ENCODE data around the gene ASIC1.

ASIC1 gene

GRCh38 chr12:50085615-50086072 lies 28.2 kb downstream of the ASIC1 start:
- DNase-seq = no peak

- no peak for DNase-seq
Observed at GRCh38 chr12:50086148-50086547, 28.8 kb downstream of the ASIC1 start.

GRCh38 chr12:50087151-50087550 lies 29.8 kb downstream of the ASIC1 start:
- no peak for DNase-seq

- DNase-seq = no peak
Observed at GRCh38 chr12:50087995-50088394, 30.6 kb downstream of the ASIC1 start.

GRCh38 chr12:50088577-50089335 lies 31.4 kb downstream of the ASIC1 start:
- peak; percentile 53 for DNase-seq

- DNase-seq = no peak
Observed at GRCh38 chr12:50089730-50090129, 32.3 kb downstream of the ASIC1 start.

GRCh38 chr12:50090391-50090790 lies 33.0 kb downstream of the ASIC1 start:
- no peak for DNase-seq

GRCh38 chr12:50097952-50098351 lies 40.6 kb downstream of the ASIC1 start:
- no peak for DNase-seq

- no peak for DNase-seq
Observed at GRCh38 chr12:50099302-50100008, 42.1 kb downstream of the ASIC1 start.

GRCh38 chr12:50100561-50100960 lies 43.2 kb downstream of the ASIC1 start:
- DNase-seq = no peak

GRCh38 chr12:50101663-50102062 lies 44.3 kb downstream of the ASIC1 start:
- peak; percentile 14 for DNase-seq

GRCh38 chr12:50102131-50102531 lies 44.7 kb downstream of the ASIC1 start:
- DNase-seq = no peak

GRCh38 chr12:50102646-50103309 lies 45.4 kb downstream of the ASIC1 start:
- DNase-seq = no peak

GRCh38 chr12:50103351-50103750 lies 46.0 kb downstream of the ASIC1 start:
- no peak for DNase-seq

GRCh38 chr12:50103767-50104321 lies 46.4 kb downstream of the ASIC1 start, which contains the start of gene GPD1:
Gene GPD1, plus strand, starts transcription at chr12:50104008. Its CDS starts 43 bp downstream, at chr12:50104051.
- DNase-seq = peak; percentile 83

- DNase-seq = no peak
Observed at GRCh38 chr12:50104417-50105366, 47.3 kb downstream of the ASIC1 start.

GRCh38 chr12:50105913-50106450 lies 48.6 kb downstream of the ASIC1 start:
- DNase-seq = no peak

- no peak for DNase-seq
Observed at GRCh38 chr12:50106907-50107306, 49.5 kb downstream of the ASIC1 start.

GRCh38 chr12:50107416-50108268 lies 50.2 kb downstream of the ASIC1 start:
- DNase-seq = no peak

GRCh38 chr12:50109319-50109718 lies 51.9 kb downstream of the ASIC1 start:
- DNase-seq = no peak
